ENCODE results near the gene AXIN1. TPM values are rescaled to one million over a fixed set of nuclear protein-coding genes. Genes with fewer than 3 reads are reported as not detected.
"Not testable (repeated sequence)": the region's sequence is repeated elsewhere in the genome, so short reads cannot be mapped to it uniquely, and the experiment has no call there.

AXIN1 gene
- total RNA-seq, 1 experiment from 2014 or later, result 49.8 TPM

- CTCF ChIA-PET, result interaction anchor here (0.6 to 1.3 kb wide), 2 partner anchors 22 to 84 kb away, joined by 3 to 5 read pairs; no protein-coding TSS in a partner anchor
- H3K27me3 Mint-ChIP-seq (ENCODE audit: unreplicated experiment), result peaks cover 18% of the 10 kb centered on the region
- TF ChIP-seq CTCF (IDR thresholded peaks at IDR 0.05; ENCODE audit: unreplicated experiment), result no peak
- H3K27ac Mint-ChIP-seq (ENCODE audit: unreplicated experiment), result no peak overlapping the region
- peaks cover 31% of the 10 kb centered on the region for H3K36me3 Mint-ChIP-seq (ENCODE audit: insufficient read depth, unreplicated experiment)
- DNase-seq, result no peak
- intact Hi-C loops (cut with micrococcal nuclease; ENCODE audit: unreplicated experiment), result no loop called here
- no peak overlapping the region for H3K4me3 Mint-ChIP-seq (ENCODE audit: low read depth, unreplicated experiment)
- BruUV-seq (replicated peaks), result no TSS peak
- peaks cover 27% of the 10 kb centered on the region for H3K4me1 Mint-ChIP-seq (ENCODE audit: low read depth, unreplicated experiment)
- no peaks in the 10 kb centered on the region for H3K9me3 Mint-ChIP-seq (ENCODE audit: low read depth, unreplicated experiment)
These were observed 83.3 kb downstream of the AXIN1 start for GRCh38 chr16:269061-269796.

- intact Hi-C loops (cut with micrococcal nuclease; ENCODE audit: unreplicated experiment), result no loop called here
- H3K4me1 Mint-ChIP-seq (ENCODE audit: low read depth, unreplicated experiment), result peaks cover 27% of the 10 kb centered on the region
- DNase-seq, result peak; percentile 46
- H3K27ac Mint-ChIP-seq (ENCODE audit: unreplicated experiment), result peak overlapping the region; percentile 31
- CTCF ChIA-PET, result interaction anchor here (0.6 to 1.3 kb wide), 2 partner anchors 23 to 85 kb away, joined by 3 to 5 read pairs; no protein-coding TSS in a partner anchor
- no peak for TF ChIP-seq CTCF (IDR thresholded peaks at IDR 0.05; ENCODE audit: unreplicated experiment)
- H3K9me3 Mint-ChIP-seq (ENCODE audit: low read depth, unreplicated experiment), result no peaks in the 10 kb centered on the region
- H3K36me3 Mint-ChIP-seq (ENCODE audit: insufficient read depth, unreplicated experiment), result peaks cover 37% of the 10 kb centered on the region
- peak overlapping the region; percentile 55 for H3K4me3 Mint-ChIP-seq (ENCODE audit: low read depth, unreplicated experiment)
- no TSS peak for BruUV-seq (replicated peaks)
- peaks cover 18% of the 10 kb centered on the region for H3K27me3 Mint-ChIP-seq (ENCODE audit: unreplicated experiment)
These were observed 84.1 kb downstream of the AXIN1 start for GRCh38 chr16:268141-269053.

GRCh38 chr16:267562-267961, 85.0 kb downstream of the AXIN1 start:
- H3K9me3 Mint-ChIP-seq (ENCODE audit: low read depth, unreplicated experiment); H3K4me3 Mint-ChIP-seq (ENCODE audit: low read depth, unreplicated experiment); BruUV-seq (replicated peaks); CTCF ChIA-PET; DNase-seq; H3K27ac Mint-ChIP-seq (ENCODE audit: unreplicated experiment); intact Hi-C loops (cut with micrococcal nuclease; ENCODE audit: unreplicated experiment): not testable (repeated sequence)
- peaks cover 42% of the 10 kb centered on the region for H3K36me3 Mint-ChIP-seq (ENCODE audit: insufficient read depth, unreplicated experiment)
- peaks cover 12% of the 10 kb centered on the region for H3K27me3 Mint-ChIP-seq (ENCODE audit: unreplicated experiment)
- peaks cover 27% of the 10 kb centered on the region for H3K4me1 Mint-ChIP-seq (ENCODE audit: low read depth, unreplicated experiment)

GRCh38 chr16:266258-267164, 86.0 kb downstream of the AXIN1 start:
- CTCF ChIA-PET, result interaction anchor here (0.6 to 1.4 kb wide), 3 partner anchors 86 to 96 kb away, joined by 3 to 4 read pairs (median 3); no protein-coding TSS in a partner anchor
- no peak for TF ChIP-seq CTCF (IDR thresholded peaks at IDR 0.05; ENCODE audit: unreplicated experiment)
- intact Hi-C loops (cut with micrococcal nuclease; ENCODE audit: unreplicated experiment), result no loop called here
- peak overlapping the region; percentile 43 for H3K27ac Mint-ChIP-seq (ENCODE audit: unreplicated experiment)
- no TSS peak for BruUV-seq (replicated peaks)
- DNase-seq, result no peak
- no peaks in the 10 kb centered on the region for H3K9me3 Mint-ChIP-seq (ENCODE audit: low read depth, unreplicated experiment)
- peaks cover 27% of the 10 kb centered on the region for H3K4me1 Mint-ChIP-seq (ENCODE audit: low read depth, unreplicated experiment)
- peak overlapping the region; percentile 39 for H3K4me3 Mint-ChIP-seq (ENCODE audit: low read depth, unreplicated experiment)
- H3K36me3 Mint-ChIP-seq (ENCODE audit: insufficient read depth, unreplicated experiment), result peaks cover 51% of the 10 kb centered on the region
- peaks cover 2% of the 10 kb centered on the region for H3K27me3 Mint-ChIP-seq (ENCODE audit: unreplicated experiment)

Measured in Calu3 (cell line).